ENCODE results near the gene REXO4. TPM values are rescaled to one million over a fixed set of nuclear protein-coding genes. Genes with fewer than 3 reads are reported as not detected.

REXO4 gene
- total and polyA plus RNA-seq, 2 donors (not counting 1 experiment from before 2014, with no cell fraction given) = 25.0 to 37.1 TPM

- Histone ChIP-seq H3K9ac (ENCODE audit: low read length) (no peak overlapping the region), H4K20me1 (ENCODE audit: control insufficient read depth, insufficient read depth, low read length, poor library complexity, severe bottlenecking) (no peaks in the 10 kb centered on the region), H3K36me3 (replicated peaks in 1 of 2; ENCODE audit: control extremely low read depth in 1 of 2, control insufficient read depth in 1 of 2, extremely low read depth in 1 of 2, insufficient read depth in 2 of 2, low read length in 1 of 2) (no peaks in the 10 kb centered on the region), H3K4me3 (ENCODE audit: control extremely low read depth in 1 of 5, extremely low read depth in 1 of 5, insufficient read depth in 1 of 5, low read depth in 2 of 5, low read length in 4 of 5) (no peak overlapping the region), H3K27ac (ENCODE audit: low read length in 2 of 2) (no peak overlapping the region), H2AFZ (ENCODE audit: insufficient read depth, low read depth, low read length, poor library complexity, severe bottlenecking) (no peak overlapping the region), H3K4me2 (replicated peaks; ENCODE audit: low read depth, low read length, poor library complexity, severe bottlenecking) (no peak overlapping the region), H3K4me1 (ENCODE audit: control insufficient read depth in 2 of 2, insufficient read depth in 2 of 2, low read length in 2 of 2) (peaks cover 25 to 37% of the 10 kb centered on the region in 2 donors), H3K9me3 (ENCODE audit: control extremely low read depth in 1 of 3, control insufficient read depth in 2 of 3, insufficient read depth in 1 of 3, low read length in 2 of 3) (peaks cover 0 to 7% (median 0%) of the 10 kb centered on the region in 3 donors), H3K27me3 (replicated peaks in 1 of 4; ENCODE audit: control extremely low read depth in 1 of 4, control insufficient read depth in 3 of 4, insufficient read depth in 4 of 4, low read length in 3 of 4) (peaks cover 0 to 21% (median 5%) of the 10 kb centered on the region in 4 experiments), H3K79me2 (ENCODE audit: control insufficient read depth, insufficient read depth, low read length) (no peaks in the 10 kb centered on the region)
- no peak for ATAC-seq (ENCODE audit: low read depth)
- 100% methylated on average over 4 of the region's 12 CpGs for WGBS (ENCODE audit: insufficient coverage)
- TF ChIP-seq CTCF (IDR thresholded peaks at IDR 0.05) (no peak), EZH2 (IDR thresholded peaks at IDR 0.05; ENCODE audit: borderline replicate concordance, insufficient read depth, low read depth, low read length, poor library complexity, severe bottlenecking) (no peak)
- peaks cover 2% of the 10 kb centered on the region for H3K9me3 Mint-ChIP-seq (ENCODE audit: insufficient read depth)
- no peak for DNase-seq
- peaks cover 14% of the 10 kb centered on the region for H3K27me3 Mint-ChIP-seq
- H3K4me3 Mint-ChIP-seq = no peak overlapping the region
- peaks cover 28% of the 10 kb centered on the region for H3K4me1 Mint-ChIP-seq
- POLR2A ChIA-PET = no interaction called here
- intact Hi-C loops (cut with micrococcal nuclease) = no loop called here
- CTCF ChIA-PET = no interaction called here
- no peak overlapping the region for H3K27ac Mint-ChIP-seq
Observed at GRCh38 chr9:133424187-133424586, 6.4 kb upstream of the REXO4 start.

DNA sequence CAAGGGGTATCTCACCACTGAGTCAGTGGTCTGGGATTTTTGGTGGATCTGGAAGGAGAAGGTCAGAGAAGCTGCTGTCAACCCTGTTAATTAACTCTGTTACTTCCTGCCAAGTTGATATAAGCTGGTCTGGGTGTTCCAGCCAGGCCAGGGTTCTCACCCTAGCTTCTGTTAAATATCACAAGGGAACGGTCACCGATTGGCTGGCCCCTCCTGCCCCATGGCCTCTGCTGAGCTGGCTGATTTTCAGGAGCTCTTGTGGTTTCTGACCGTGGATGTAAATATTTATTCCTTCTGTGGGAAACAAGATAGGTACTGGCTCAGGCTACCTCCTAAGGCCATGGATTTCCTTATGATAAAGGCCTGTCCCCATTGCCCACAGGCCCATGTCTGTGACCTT is 5.4 kb upstream of the REXO4 start:
- no peaks in the 10 kb centered on the region for H4K20me1 ChIP-seq (ENCODE audit: control insufficient read depth, insufficient read depth, low read length, poor library complexity, severe bottlenecking)
- POLR2A ChIA-PET = no interaction called here
- Mint-ChIP-seq H3K4me3 (no peak overlapping the region), H3K27ac (no peak overlapping the region), H3K4me1 (peaks cover 36% of the 10 kb centered on the region), H3K9me3 (ENCODE audit: insufficient read depth) (peaks cover 4% of the 10 kb centered on the region), H3K27me3 (peaks cover 14% of the 10 kb centered on the region)
- peaks cover 0 to 19% (median 5%) of the 10 kb centered on the region in 4 experiments for H3K27me3 ChIP-seq (replicated peaks in 1 of 4; ENCODE audit: control extremely low read depth in 1 of 4, control insufficient read depth in 3 of 4, insufficient read depth in 4 of 4, low read length in 3 of 4)
- H3K27ac ChIP-seq (ENCODE audit: low read length in 2 of 2) = no peak overlapping the region
- TF ChIP-seq CTCF (IDR thresholded peaks at IDR 0.05) (no peak), EZH2 (IDR thresholded peaks at IDR 0.05; ENCODE audit: borderline replicate concordance, insufficient read depth, low read depth, low read length, poor library complexity, severe bottlenecking) (no peak)
- DNase-seq = no peak
- peaks cover 0 to 7% (median 0%) of the 10 kb centered on the region in 3 donors for H3K9me3 ChIP-seq (ENCODE audit: control extremely low read depth in 1 of 3, control insufficient read depth in 2 of 3, insufficient read depth in 1 of 3, low read length in 2 of 3)
- no peaks in the 10 kb centered on the region for H3K79me2 ChIP-seq (ENCODE audit: control insufficient read depth, insufficient read depth, low read length)
- H3K36me3 ChIP-seq (replicated peaks in 1 of 2; ENCODE audit: control extremely low read depth in 1 of 2, control insufficient read depth in 1 of 2, extremely low read depth in 1 of 2, insufficient read depth in 2 of 2, low read length in 1 of 2) = no peaks in the 10 kb centered on the region
- 75% methylated on average over 3 of the region's 3 CpGs for whole genome bisulfite sequencing (ENCODE audit: insufficient coverage)
- intact Hi-C loops (cut with micrococcal nuclease) = no loop called here
- no peak overlapping the region for H3K9ac ChIP-seq (ENCODE audit: low read length)
- H3K4me2 ChIP-seq (replicated peaks; ENCODE audit: low read depth, low read length, poor library complexity, severe bottlenecking) = no peak overlapping the region
- H2AFZ ChIP-seq (ENCODE audit: insufficient read depth, low read depth, low read length, poor library complexity, severe bottlenecking) = no peak overlapping the region
- CTCF ChIA-PET = interaction anchor here (1.0 kb wide), 1 partner anchor 24 kb away, joined by 3 read pairs; no protein-coding TSS in a partner anchor
- ATAC-seq (ENCODE audit: low read depth) = no peak
- peaks cover 25 to 42% of the 10 kb centered on the region in 2 donors for H3K4me1 ChIP-seq (ENCODE audit: control insufficient read depth in 2 of 2, insufficient read depth in 2 of 2, low read length in 2 of 2)
- H3K4me3 ChIP-seq (ENCODE audit: control extremely low read depth in 1 of 5, extremely low read depth in 1 of 5, insufficient read depth in 1 of 5, low read depth in 2 of 5, low read length in 4 of 5) = no peak overlapping the region
